GM19397 (cell line): ENCODE measurements around the gene POP7.

Experiments
- ATAC-seq: cut with Tn5 transposase; IDR thresholded peaks from one replicate; pipeline ENCODE4 v1.9.1; 2021; ENCODE audit warnings: mild to moderate bottlenecking, moderate library complexity; ENCODE audit not compliant: unreplicated experiment

The POP7 gene

DNA sequence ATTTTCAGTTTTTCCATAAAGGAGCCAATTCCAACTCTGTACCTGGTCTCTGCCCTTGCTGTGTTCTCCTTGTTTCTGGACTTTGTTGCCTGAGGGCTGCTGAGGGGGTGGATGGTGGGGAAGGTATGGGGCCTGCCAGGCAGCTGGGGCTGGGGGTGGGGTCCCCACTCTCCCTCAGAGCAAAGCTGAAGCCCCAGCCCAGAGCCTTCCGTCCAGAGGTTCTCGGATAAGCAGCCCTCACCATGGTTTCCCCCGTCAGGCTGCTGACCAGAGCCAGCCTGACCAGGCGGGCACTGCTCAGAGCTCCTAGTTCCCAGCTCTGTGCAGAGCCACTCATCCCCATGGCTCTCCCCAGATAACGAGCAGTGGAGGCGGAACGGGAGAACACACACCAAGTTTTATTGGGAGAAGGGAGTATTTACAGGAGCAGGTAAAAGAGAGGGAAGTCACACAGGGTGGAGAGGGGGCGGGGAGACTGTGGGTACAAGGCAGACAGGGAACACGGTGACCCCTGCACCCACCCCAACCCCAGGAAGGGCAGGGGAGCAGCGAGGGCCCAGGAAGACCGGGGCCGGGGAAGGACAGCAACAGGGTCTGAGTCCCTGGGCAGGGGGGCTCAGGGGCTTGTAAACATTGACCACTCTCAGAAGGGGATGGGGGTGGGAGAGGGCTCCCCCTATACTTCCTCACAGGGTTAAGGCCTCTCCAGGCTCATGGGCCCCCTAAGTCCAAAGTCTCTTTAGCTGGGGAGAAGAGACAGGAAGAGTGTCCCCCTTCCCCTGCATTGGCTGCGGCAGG is 26.6 kb upstream of the POP7 start:
- ATAC-seq, result no peak

DNA sequence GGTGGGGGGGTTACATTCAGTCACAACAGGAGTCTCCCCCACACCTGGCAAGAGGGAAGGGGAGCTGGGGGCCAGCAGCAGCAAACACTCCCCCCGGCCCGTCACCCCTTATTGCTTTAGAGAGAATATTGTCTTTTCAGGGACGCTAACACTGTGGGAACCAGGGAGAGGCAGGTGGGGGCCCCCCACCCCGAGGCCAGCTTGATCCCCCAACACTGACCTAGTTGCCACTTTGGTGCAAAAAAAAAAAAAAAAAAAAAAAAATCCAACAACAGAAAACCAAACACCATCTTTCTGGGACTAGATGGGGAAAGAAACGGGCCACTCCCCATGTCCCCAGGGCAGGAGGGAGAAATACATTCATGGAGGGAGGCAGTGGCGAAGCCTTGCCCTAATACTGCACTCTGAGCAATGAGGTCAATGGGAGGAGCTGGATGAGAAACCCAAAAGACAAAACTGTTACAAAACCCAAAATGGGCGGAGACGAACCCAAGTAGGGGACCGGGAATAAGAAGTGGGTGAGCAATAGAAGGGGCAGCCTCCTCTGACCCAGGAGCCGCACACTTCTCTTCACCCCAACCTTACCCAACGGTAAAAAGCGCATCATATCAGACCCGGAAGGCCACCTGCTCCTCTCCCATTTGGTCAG is 25.9 kb upstream of the POP7 start:
- ATAC-seq, result no peak

DNA sequence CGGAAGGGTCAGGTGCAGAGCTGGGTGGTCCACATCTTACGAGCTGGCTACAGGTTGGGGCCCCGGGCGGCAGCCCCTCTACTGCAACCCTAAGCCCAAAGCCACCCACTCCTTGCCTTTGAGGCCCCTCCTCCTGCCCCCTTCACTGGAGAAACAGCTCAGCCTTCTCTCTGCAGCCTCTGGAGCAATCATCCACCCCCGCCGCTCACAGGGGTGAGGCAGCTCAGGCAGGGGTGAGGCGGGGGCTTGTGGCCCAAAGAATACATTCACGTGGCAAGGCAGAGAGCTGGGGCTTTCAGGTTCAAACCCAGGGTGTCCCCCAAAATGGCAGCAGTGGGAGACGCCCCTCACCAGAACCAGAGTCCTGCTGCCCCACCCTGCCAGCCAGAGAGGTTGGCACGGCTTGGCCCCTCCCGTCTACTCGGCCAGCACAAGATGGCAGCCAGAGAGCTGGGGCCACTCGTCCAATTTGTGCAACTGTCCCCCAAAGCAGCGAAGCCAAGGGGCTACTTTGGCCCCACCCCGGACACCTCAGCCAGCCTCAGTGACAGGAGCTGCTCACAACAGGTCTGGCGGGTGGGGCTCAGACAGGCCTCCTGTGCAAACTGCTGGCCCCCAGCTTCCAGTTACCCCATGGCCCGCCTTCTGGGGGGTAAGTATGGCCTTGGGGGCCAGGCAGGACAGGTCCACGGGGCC is 25.2 kb upstream of the POP7 start:
- no peak for ATAC-seq

DNA sequence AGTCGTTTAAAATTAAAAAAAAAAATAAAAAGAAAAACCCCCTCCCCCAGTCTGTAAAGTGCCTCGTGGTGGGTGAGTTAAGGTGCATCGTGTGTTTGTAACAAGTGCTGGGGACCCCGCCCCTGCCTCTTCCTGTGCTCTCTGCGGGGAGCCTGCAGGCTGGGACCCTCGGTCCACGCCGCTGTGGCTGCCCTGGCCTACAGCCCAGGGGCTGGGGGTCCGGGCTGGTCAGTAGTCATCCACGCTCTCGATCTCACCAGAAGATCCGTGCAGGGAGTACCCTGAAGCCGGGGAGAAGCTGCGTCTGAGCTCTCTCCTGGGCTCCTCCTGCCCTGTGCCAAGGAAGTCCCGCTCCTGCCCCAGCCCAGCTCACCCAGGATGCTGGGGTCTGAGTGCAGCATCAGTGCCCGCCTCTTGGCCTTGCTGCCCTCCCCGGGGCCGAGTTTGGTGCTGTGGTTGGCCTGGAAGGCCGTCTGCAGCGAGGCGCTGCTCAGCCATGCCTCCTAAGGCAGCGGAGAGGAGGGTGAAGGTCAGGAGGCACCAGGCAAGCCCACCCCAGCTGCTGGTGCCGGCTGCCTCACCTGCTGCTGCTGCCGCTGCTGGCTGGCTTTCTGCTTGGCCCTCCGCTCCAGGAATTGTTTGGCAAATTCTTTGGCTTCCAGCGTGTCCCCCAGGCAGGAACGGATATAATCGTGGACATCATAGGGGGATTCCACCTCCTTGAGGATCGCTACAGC is 24.3 kb upstream of the POP7 start:
- no peak for ATAC-seq

DNA sequence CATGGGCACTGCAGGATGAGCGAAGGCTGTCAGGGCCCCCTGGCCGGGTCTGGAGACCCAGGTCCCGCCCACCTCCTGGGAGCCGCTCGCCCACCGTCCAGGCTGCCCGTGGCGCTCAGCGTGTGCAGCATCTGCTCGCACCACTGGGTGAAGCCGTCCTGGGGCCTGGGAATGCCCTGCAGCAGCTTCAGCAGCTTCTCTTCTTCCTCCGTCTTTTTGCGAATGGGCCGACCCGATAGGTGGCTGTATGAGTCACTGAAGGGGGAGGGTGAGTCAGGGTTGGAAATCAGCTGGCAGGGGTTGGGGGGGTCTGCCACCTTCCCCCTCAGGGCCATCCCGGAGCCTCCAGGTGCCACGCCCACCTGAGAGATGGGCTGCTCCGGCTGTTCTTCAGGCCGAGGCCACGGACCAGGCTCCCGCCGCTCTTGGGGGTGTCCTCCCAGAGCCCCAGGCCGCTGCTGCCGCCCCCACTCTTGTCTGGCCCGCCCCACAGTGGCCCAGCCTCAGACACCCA is 23.6 kb upstream of the POP7 start:
- no peak for ATAC-seq

DNA sequence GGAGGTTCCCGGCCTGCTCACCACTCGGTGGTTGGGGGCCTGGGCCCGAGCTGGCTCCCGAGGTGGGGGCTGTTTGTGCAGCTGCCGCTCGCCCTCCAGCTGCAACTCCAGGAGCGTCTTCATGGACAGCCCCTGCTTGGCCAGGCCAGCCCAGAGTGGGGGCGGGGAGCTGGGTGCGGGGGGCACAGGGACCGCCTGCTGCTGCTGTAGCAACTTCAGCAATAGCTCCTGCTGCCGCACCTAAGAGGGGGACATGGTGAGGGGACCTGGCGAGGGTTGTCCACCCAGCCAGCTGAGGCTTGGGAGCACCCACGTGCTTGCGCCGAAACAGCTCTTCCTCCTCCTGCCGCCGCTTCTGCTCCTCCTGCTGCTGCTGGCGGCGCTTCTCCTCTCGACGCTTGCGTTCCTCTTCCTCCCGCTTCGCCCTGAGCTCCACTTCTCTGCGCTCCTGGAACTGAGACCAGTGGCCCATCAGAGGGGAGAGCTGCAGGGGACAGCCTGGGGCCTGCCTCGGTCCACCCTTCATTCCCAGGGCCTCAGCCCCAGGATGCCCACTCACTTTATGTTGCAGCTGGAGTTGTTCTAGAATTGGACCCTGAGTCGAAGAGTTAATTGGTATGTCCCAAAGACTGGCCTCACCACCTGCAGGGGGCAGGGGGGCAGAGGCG is 22.8 kb upstream of the POP7 start:
- no peak for ATAC-seq

DNA sequence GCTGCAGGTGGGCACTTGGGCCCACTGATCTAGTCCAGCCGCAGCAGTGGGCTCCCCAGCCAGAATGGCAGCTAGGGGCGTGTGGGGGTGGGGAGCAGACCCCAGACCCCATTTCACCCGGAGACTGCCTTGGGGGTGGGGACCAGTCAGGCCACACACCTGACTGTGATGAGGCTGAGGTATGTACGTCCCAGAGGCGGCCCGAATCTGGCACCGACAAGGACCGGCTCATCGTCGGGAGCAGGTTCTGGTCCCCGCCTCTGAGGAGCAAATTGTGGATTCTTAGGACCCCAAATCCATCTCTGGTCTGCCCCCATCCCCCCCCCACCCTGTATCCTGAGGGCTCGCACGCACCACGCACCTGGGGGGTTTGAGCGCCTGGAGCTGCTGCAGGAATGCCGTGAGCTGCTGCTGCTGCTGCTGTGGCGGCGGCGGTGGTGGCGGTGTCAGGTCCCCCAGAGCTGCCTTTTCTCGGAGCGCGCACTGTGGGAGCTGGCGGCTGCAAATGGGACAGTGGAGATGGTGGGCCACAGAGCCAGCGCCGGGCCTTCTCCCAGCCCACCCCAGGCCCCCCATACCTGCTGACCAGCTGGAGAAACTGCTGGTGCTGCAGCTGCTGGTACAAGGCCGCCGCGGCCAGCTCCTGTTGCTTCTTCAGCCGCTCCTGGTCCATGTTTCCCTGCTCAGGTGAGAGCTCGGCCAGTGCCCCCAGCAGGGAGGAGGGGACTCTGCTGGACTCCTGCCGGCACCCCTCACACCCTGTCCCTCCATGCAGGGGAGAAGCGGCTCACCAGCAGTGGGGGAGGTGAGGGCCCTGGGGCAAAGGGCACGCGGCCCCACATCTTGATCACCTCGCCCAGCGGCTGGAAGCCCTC is 22.0 kb upstream of the POP7 start:
- ATAC-seq, result no peak

DNA sequence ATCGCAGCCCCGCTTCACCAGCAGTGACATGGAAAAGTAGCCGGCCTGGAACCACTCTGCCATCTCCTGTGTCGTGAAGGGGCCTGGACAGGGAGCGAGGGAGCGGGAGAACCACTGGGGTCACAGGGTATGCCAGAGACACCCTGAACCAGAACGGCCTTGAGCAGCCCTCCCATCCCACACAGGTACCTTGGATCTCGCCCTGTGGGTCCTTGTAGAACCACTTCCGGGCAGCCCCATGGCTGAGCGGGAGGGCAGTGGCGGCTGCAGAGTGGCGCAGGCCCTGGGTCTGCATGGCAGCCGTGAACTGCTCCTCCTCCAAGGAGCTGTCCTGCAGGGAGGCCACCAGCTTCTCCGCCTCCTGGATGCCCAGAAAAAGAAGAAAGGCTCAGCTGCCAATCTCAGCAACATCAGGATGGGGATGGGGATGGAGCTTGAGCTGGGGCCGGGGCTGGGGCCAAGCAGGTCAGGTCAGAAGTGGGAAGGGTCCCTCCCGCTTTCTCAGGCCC is 21.3 kb upstream of the POP7 start:
- no peak for ATAC-seq

DNA sequence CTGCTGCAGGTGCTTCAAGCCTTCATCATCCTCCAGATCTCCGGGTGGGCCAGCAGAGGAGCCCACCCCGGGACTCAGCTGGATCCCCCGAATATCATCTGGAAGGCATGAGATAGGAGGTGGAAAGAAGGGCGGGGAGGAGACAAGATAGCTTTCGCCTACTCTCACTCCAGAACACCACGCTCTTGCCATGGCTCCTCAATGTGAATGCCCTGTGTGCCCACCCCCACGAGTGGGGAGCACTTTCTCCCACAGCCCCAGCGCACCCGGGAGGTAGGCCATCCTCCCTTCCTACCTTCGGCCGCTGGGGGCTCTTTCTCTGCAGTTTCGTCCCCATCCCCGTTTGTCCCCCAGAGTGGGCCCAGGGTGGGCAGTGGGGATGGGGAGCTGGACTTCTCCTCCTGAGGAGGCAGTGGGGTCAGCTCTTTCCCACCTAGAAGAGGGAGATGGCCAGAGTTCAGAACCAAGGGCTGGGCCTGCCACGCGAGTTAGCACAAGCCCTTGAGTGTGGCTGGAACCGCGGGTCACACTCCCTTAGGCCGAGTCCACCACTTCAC is 20.8 kb upstream of the POP7 start:
- no peak for ATAC-seq

DNA sequence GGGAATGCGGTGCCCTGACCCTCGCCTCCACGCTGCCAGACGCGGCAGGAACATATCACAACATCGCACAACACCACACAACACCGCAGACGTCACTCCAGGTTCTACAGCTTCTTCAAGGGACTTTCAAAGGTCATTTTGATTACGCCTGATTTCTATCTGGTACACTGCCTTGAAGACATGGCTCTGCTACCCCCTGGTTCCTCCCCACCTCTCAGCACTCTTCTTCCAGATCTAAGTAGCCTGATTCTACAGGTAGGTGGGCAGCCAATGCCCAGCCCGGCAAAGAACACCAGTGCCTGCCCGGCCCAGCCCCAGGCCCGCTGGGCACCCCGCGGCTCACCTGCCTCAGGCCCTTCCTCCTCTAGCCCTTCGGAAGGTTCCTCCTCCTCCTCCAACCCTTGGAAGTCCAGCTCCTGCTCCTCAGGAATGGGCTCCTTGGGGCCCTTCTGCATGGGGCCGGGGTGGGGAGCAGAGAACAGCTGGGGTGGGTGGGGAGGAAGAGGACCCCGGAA is 20.2 kb upstream of the POP7 start:
- no peak for ATAC-seq

DNA sequence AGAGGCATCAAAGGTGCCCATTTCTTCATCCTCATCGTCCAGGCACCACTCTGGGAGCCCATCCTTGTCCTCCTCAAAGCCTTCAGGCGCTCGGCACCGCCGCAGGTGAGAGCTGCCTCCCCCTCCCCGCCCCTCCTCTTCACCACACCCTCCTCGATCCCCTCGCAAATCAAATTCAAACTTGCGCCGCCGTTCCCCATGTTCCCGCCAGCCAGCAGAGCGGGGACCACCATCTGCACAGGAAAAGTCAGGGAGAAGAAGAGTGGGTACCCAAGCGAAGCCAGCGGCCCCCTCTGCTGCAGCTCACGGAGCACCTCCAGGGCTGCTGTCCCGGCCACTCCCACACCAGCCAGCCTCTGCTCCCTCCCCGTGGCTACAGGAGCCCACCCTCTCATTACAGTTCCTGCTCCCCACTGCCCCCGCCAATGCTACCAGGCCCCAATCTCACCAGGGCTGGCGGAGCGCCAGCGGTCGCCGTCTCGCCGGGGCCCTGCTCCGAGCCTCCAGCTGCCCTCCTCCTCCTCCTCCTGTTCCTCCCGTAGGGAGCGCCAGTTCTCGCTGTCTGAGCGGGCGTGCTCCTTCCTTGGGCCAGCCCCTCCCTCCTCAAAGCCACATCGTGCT is 19.6 kb upstream of the POP7 start:
- no peak for ATAC-seq

DNA sequence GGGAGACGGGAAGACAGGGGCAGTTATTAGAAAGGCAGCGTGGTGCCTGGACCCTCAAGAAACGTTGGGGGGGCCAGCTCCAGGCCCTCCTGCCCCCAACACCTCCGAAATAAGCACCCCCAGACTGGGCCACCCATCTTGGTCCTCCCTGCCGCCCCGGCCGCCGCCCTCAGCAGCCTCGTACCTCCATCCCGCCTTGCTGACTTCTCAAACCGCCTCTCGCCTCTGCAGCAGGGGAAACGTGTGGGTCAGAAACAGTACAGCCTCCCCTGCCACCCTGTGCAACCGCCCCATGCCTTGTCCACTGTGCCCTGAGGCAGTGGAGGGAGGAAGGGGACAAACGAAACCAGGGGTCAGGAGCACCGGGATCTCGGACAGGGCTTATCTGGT is 19.1 kb upstream of the POP7 start:
- ATAC-seq, result no peak

DNA sequence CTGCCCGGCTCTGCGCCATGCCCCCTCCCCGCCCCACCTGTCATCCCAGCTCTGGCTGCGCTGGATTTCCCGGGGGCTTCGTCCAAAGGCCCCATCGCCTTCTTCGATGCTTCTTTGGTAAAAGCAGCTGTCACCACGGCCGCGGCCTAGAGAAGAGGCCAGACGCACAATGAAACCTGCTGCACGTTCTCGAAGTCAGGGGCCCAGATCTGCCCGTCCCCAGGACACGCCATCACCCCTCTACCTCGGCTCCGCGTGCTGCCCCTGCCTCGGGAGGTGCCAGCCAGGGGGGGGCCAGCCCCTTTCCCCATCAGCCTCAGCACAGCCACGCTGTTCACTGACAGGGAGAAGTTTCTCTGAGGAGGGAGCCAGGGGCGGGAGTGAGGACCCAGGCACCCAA is 18.7 kb upstream of the POP7 start:
- ATAC-seq, result no peak

DNA sequence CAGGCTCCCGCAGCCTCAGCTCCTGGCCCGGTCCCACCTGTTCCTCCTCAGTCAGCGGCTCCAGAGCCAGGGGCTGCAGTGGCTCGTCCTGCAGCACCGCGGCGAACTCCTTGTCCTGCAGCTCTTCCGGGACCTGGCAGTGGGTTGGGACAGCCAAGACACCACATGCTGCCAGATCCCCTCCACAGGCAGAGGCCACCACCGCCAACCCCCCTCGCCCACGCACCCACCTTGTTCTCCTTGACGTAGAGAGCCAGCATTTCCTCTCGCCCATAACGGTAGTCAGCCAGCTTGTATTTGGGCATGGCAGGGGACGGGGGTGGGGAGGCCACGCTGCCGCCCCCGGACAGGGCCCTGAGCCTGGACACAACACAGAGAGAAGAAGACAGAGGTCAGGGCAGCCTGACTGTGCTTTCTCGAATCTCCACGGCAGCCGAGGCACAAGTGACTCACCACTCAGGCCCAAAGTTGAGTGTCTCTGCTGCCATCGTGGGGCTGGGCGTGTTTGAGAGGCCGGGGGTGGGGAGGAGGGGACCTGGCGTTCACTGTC is 18.1 kb upstream of the POP7 start:
- ATAC-seq, result no peak

DNA sequence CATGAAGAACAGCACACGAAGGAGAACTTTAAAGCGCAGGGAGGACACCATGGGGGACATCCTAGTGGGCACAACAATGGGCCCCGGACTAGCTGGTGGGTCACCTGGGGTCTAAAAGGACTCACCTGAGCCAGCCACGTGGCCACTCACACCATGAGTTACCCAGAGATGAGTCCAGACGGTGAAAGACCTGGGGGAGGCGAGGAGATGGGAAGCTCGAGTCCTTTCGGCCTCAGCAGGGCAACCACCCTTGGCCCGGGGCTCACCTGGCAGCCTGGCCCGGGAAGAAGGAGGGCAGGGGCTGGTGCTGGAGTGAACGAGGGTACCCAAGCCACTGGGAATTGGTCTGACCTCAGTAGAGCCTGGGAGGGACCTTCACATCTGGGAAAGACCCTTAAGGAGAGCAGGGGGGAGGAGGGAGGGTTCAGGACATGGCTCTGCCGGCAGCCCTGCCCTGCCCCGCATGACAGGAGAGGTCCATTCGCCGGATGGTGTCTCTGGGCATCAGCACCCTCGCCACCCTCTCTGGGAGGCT is 17.5 kb upstream of the POP7 start:
- no peak for ATAC-seq

DNA sequence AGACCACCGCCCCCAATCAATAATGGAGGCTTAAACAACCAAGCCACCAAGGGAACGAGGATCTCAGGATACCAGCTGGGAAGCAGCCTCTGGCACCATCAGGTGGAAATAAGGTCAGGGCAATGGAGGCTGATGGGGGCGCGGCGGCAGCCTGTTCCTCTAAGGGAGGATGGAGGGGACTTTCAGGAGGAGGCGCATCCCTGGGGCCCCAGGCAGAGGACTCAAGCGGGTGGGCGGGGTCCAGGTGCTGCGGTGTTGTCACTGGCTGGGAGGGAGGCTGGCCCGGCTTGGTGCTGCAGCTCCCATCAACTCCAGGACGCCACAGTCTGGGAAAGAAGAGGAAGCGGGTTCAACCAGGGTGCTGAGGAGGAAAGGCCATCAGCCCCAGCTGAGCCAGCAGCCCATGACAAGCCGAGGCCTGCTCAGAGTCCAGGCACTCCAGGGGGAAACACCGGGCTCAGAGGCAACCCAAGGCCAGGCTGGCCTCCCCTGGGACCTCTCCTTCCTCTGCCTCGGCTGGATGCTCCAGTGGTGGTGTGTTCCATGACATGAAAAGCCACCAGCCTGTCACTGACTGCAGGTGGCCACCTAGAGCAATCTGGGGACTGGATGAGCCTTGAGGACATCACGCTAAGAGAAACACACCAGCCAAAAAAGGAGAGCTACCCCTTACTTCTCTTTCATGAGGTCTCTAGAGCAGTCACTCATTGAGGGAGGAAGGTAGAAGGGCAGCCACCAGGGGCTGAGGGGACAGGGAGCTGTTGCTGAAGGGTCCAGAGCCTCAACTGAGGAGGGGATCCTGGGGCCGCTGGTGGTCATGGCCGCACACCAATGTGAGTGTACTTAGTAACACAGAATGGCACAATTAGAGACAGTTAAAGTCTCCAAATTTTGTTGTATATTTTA is 16.4 kb upstream of the POP7 start:
- no peak for ATAC-seq
